A549 (cell line): ENCODE results near the gene HSD11B1. TPM values are rescaled to one million over a fixed set of nuclear protein-coding genes. Genes with fewer than 3 reads are reported as not detected.

Experiments
- ATAC-seq, 2 experiments: fragments of 200-7000 bp in 1 of 2; fragments of >200 bp in 1 of 2; cut with Nextera tagmentation in 1 of 2; cut with Tn5 transposase in 1 of 2; 3 replicates each; pipeline versions ENCODE4 v1.8.0 to v1.9.1; 2018 to 2020; ENCODE audit warnings: mild to moderate bottlenecking in 1 of 2, moderate library complexity in 1 of 2
- CTCF ChIA-PET: fragments of 300-600 bp; sonication (Branson Sonifier 250); formaldehyde crosslinking; extraction: SDS; loops from one replicate; lab custom pipeline; 2021; ENCODE audit warnings: antibody characterized with exemption, inconsistent platforms; lab: Yijun Ruan, JAX
- POLR2A ChIA-PET: fragments of 350-600 bp; formaldehyde crosslinking; extraction: SDS; loops from one replicate; lab custom pipeline; 2021; ENCODE audit warnings: antibody characterized with exemption, inconsistent platforms; lab: Yijun Ruan, JAX
- DNase-seq, 2 experiments: peaks; one replicate each; pipeline versions ENCODE4 v3.0.0 to v3.0.0-alpha.2; 2011 to 2016; ENCODE audit warnings: low read depth in 1 of 2, low spot score in 1 of 2
- FAIRE-seq: peaks from 2 replicates; lab custom pipeline; 2011; peaks lifted over from hg19 to GRCh38; lab: Jason Lieb, UNC
- H3K27ac ChIP-seq, 2 experiments: fragments of >200 bp; sonication (Bioruptor Twin); formaldehyde crosslinking; 3 replicates each; pipeline ENCODE4 v1.5.1; 2016 to 2017
- H3K4me1 ChIP-seq: fragments of >200 bp; sonication (Bioruptor Twin); formaldehyde crosslinking; 3 replicates; pipeline ENCODE4 v1.6.1; 2016
- H3K4me2 ChIP-seq: fragments of >200 bp; sonication (Bioruptor Twin); formaldehyde crosslinking; 3 replicates; pipeline ENCODE4 v1.6.1; 2016
- H3K4me3 ChIP-seq: fragments of >200 bp; sonication (Bioruptor Twin); formaldehyde crosslinking; 3 replicates; pipeline ENCODE4 v1.5.1; 2016
- H3K9me3 ChIP-seq: fragments of >200 bp; sonication (Bioruptor Twin); formaldehyde crosslinking; 3 replicates; pipeline ENCODE4 v1.6.1; 2016
- BCL3 ChIP-seq: fragments of >200 bp; sonication (Bioruptor Twin); formaldehyde crosslinking; IDR thresholded peaks from 3 replicates; pipeline ENCODE4 v1.6.1; 2016
- CBX2 ChIP-seq: fragments of 200-600 bp; sonication (generic); IDR thresholded peaks from 2 replicates; pipeline ENCODE4 v1.6.1; 2016; ENCODE audit warnings: low read depth, mild to moderate bottlenecking, borderline replicate concordance
- CBX8 ChIP-seq: fragments of 200-600 bp; sonication (generic); IDR thresholded peaks from 2 replicates; pipeline ENCODE4 v1.6.1; 2016
- CEBPB ChIP-seq, 2 experiments: fragments of >200 bp in 1 of 2; sonication (Bioruptor Twin) in 1 of 2; formaldehyde crosslinking in 1 of 2; IDR thresholded peaks; 2 replicates each; pipeline ENCODE4 v1.6.1; 2012 to 2016
- CHD2 ChIP-seq: fragments of 150-350 bp; IDR thresholded peaks from 2 replicates; pipeline ENCODE4 v1.6.1; 2014; ENCODE audit warnings: low read length; ENCODE audit not compliant: partially characterized antibody
- CHD4 ChIP-seq: fragments of 200-600 bp; sonication (generic); IDR thresholded peaks from 2 replicates; pipeline ENCODE4 v1.6.1; 2016; ENCODE audit warnings: antibody characterized with exemption, mild to moderate bottlenecking, borderline replicate concordance
- ELK1 ChIP-seq: fragments of 150-350 bp; IDR thresholded peaks from 2 replicates; pipeline ENCODE4 v1.6.1; 2014; ENCODE audit warnings: low read depth, mild to moderate bottlenecking, low read length
- FOSB ChIP-seq: fragments of 250-450 bp; sonication (Bioruptor Pico); IDR thresholded peaks from 2 replicates; pipeline ENCODE4 v1.5.0; 2020; ENCODE audit warnings: mild to moderate bottlenecking, moderate library complexity
- GATA3 ChIP-seq: IDR thresholded peaks from 2 replicates; pipeline ENCODE4 v1.6.1; 2012; ENCODE audit warnings: borderline replicate concordance
- HDAC2 ChIP-seq: fragments of 200-600 bp; sonication (generic); IDR thresholded peaks from 2 replicates; pipeline ENCODE4 v1.6.1; 2016
- HEYL ChIP-seq: fragments of 250-450 bp; sonication (Bioruptor Pico); IDR thresholded peaks from 2 replicates; pipeline ENCODE4 v1.8.0; 2021; ENCODE audit warnings: mild to moderate bottlenecking, moderate library complexity
- JUN ChIP-seq, 2 experiments: fragments of >200 bp; sonication (Bioruptor Twin); formaldehyde crosslinking; IDR thresholded peaks; 2 replicates in 1 of 2; 3 replicates in 1 of 2; pipeline ENCODE4 v1.6.1; 2016 to 2017
- JUNB ChIP-seq: fragments of >200 bp; sonication (Bioruptor Twin); formaldehyde crosslinking; IDR thresholded peaks from 2 replicates; pipeline ENCODE4 v1.6.1; 2016
- MAFK ChIP-seq: fragments of 450-650 bp; IDR thresholded peaks from 2 replicates; pipeline ENCODE4 v1.6.1; 2014; ENCODE audit not compliant: partially characterized antibody
- NR3C1 ChIP-seq: fragments of >200 bp; sonication (Bioruptor Twin); formaldehyde crosslinking; IDR thresholded peaks from 3 replicates; pipeline ENCODE4 v1.6.1; 2017
- RARB ChIP-seq: fragments of 250-450 bp; sonication (Bioruptor Pico); IDR thresholded peaks from 2 replicates; pipeline ENCODE4 v1.8.0; 2021; ENCODE audit warnings: mild to moderate bottlenecking, moderate library complexity
- RFX5 ChIP-seq: fragments of 450-650 bp; IDR thresholded peaks from 2 replicates; pipeline ENCODE4 v1.7.1; 2014; ENCODE audit warnings: antibody characterized with exemption, mild to moderate bottlenecking, moderate library complexity
- RNF2 ChIP-seq: fragments of 200-600 bp; sonication (generic); IDR thresholded peaks from 2 replicates; pipeline ENCODE4 v1.6.1; 2016; ENCODE audit warnings: low read depth, mild to moderate bottlenecking, antibody characterized with exemption, moderate library complexity, borderline replicate concordance
- ZC3H11A ChIP-seq: fragments of 450-650 bp; IDR thresholded peaks from 2 replicates; pipeline ENCODE4 v1.6.1; 2014; ENCODE audit warnings: antibody characterized with exemption, mild to moderate bottlenecking
- ZFP36 ChIP-seq: fragments of 450-650 bp; IDR thresholded peaks from 2 replicates; pipeline ENCODE4 v1.6.1; 2014; ENCODE audit warnings: borderline replicate concordance; ENCODE audit not compliant: partially characterized antibody
- WGBS: methylation state at CpG from one replicate; pipeline ENCODE4 v1.1.6; 2017; ENCODE audit errors: missing lambda C conversion rate; 5-methylcytosine and 5-hydroxymethylcytosine counted together
- polyA plus RNA-seq, 4 experiments: library from polyadenylated mRNA; depleted of rRNA in 3 of 4; stranded (reverse); fragments of >200 nt; fragmentation: RNase III in 1 of 4; extraction: RNeasy Plus Mini Kit Qiagen cat#74134 plus additional on column Dnase treatment in 1 of 4; gene quantifications; 2 replicates in 3 of 4; 3 replicates in 1 of 4; pipeline ENCODE4 v1.2.3, GENCODE V29; 2011 to 2017
- TF ChIP-seq, protein P1 (sequence below): fragments of 250-450 bp; sonication (Bioruptor Pico); IDR thresholded peaks from 2 replicates; pipeline ENCODE4 v1.5.0; 2021; ENCODE audit warnings: mild to moderate bottlenecking, moderate library complexity, borderline replicate concordance
- TF ChIP-seq, protein P2 (sequence below): IDR thresholded peaks from 2 replicates; pipeline ENCODE4 v1.6.1; 2012
- TF ChIP-seq, protein P3 (sequence below): IDR thresholded peaks from 2 replicates; pipeline ENCODE4 v1.6.1; 2012
- TF ChIP-seq, protein P4 (sequence below): fragments of >200 bp; sonication (Bioruptor Twin); formaldehyde crosslinking; IDR thresholded peaks from 3 replicates; pipeline ENCODE4 v1.5.1; 2016

The HSD11B1 gene
- polyA plus RNA-seq, 2 of the 4 experiments (the other 2 are of a cell fraction), result not detected

DNA sequence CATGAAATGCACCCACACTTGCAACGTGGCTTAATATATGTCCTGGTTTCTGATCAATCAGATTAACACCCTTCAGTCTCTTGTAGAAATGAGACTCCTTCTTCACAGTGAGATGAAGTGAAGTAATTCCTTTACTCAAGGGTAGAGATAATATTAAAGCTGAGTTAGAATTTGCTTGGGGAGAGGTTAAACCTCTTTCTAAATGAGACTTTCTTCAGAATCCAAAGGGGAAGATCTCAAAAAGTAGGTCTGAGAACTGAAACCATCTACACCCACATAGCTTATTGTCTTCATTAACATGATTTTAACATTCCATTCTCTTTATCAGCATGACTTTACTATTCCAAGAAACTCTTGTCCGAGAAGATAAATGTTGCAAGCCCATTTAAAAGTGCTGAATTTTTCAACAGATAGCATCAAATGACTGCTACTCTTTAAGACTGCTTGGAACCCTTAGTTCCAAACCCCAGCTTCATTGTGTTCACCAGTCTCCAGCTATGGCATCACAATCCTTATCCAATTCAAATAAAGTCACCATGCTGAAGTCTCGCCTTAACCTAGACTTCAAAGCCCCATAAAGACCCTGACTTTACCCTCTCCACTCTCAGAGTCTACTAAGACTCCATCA is 32.0 kb downstream of the HSD11B1 start:
- H3K27ac ChIP-seq, result no peak overlapping the region
- ATAC-seq (no peak), DNase-seq (no peak), FAIRE-seq (no peak)
- no peak for TF ChIP-seq CHD4
- TF ChIP-seq RNF2, result no peak
- no peak for TF ChIP-seq FOSB (CRISPR knock-in tag)
- TF ChIP-seq GATA3, result no peak
- TF ChIP-seq MAFK, result no peak
- TF ChIP-seq CBX2, result no peak
- no peak for TF ChIP-seq ZFP36
- TF ChIP-seq, protein P1, sequence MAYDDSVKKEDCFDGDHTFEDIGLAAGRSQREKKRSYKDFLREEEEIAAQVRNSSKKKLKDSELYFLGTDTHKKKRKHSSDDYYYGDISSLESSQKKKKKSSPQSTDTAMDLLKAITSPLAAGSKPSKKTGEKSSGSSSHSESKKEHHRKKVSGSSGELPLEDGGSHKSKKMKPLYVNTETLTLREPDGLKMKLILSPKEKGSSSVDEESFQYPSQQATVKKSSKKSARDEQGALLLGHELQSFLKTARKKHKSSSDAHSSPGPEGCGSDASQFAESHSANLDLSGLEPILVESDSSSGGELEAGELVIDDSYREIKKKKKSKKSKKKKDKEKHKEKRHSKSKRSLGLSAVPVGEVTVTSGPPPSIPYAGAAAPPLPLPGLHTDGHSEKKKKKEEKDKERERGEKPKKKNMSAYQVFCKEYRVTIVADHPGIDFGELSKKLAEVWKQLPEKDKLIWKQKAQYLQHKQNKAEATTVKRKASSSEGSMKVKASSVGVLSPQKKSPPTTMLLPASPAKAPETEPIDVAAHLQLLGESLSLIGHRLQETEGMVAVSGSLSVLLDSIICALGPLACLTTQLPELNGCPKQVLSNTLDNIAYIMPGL (CRISPR knock-in tag), result no peak
- no peak for TF ChIP-seq HDAC2
- no peak for TF ChIP-seq CBX8
- TF ChIP-seq BCL3, result no peak
- no peak for TF ChIP-seq JUN (IDR thresholded peaks at IDR 0.05)
- no peak for TF ChIP-seq RARB
- TF ChIP-seq, protein P2, sequence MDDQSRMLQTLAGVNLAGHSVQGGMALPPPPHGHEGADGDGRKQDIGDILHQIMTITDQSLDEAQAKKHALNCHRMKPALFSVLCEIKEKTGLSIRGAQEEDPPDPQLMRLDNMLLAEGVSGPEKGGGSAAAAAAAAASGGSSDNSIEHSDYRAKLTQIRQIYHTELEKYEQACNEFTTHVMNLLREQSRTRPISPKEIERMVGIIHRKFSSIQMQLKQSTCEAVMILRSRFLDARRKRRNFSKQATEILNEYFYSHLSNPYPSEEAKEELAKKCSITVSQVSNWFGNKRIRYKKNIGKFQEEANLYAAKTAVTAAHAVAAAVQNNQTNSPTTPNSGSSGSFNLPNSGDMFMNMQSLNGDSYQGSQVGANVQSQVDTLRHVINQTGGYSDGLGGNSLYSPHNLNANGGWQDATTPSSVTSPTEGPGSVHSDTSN, result no peak
- TF ChIP-seq RFX5, result no peak
- no peak for TF ChIP-seq CHD2
- H3K9me3 ChIP-seq, result no peaks in the 10 kb centered on the region
- H3K4me1 ChIP-seq, result no peaks in the 10 kb centered on the region
- CTCF ChIA-PET, result interaction anchor here (1.3 to 4.6 kb wide), 4 partner anchors 10 to 167 kb away, joined by 3 to 21 read pairs (median 4); no protein-coding TSS in a partner anchor
- H3K4me3 ChIP-seq, result no peak overlapping the region
- POLR2A ChIA-PET, result no interaction called here
- H3K4me2 ChIP-seq, result no peak overlapping the region
- whole genome bisulfite sequencing, result 6% methylated on average over 3 of the region's 3 CpGs

DNA sequence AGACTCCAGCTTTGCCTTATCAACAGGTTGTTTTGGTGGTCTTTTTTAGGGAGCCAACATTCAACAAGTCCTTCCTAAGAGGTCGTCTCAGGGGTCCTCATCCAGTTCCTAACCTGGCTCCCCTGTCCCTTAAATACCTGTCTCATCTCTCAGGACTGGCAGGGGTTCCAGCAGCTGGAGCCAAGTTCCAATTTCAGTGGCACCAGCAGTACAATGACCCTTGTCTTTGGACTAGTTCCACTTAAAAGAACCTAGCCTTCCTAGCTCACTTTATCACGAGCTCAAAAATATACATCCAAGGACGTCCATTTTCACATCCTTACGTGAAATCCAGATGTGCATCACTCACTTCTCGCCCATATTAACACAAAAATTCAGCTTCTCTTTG is 32.5 kb downstream of the HSD11B1 start:
- Histone ChIP-seq H3K9me3 (no peaks in the 10 kb centered on the region), H3K4me3 (no peak overlapping the region), H3K4me1 (no peaks in the 10 kb centered on the region), H3K4me2 (no peak overlapping the region), H3K27ac (no peak overlapping the region)
- DNase-seq, result no peak
- ChIA-PET POLR2A (no interaction called here), CTCF (interaction anchor here (1.3 to 4.6 kb wide), 4 partner anchors 9 to 167 kb away, joined by 3 to 21 read pairs (median 4); no protein-coding TSS in a partner anchor)
- TF ChIP-seq, protein P3, sequence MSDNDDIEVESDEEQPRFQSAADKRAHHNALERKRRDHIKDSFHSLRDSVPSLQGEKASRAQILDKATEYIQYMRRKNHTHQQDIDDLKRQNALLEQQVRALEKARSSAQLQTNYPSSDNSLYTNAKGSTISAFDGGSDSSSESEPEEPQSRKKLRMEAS, result no peak
- no peak for TF ChIP-seq RFX5
- TF ChIP-seq, protein P4, sequence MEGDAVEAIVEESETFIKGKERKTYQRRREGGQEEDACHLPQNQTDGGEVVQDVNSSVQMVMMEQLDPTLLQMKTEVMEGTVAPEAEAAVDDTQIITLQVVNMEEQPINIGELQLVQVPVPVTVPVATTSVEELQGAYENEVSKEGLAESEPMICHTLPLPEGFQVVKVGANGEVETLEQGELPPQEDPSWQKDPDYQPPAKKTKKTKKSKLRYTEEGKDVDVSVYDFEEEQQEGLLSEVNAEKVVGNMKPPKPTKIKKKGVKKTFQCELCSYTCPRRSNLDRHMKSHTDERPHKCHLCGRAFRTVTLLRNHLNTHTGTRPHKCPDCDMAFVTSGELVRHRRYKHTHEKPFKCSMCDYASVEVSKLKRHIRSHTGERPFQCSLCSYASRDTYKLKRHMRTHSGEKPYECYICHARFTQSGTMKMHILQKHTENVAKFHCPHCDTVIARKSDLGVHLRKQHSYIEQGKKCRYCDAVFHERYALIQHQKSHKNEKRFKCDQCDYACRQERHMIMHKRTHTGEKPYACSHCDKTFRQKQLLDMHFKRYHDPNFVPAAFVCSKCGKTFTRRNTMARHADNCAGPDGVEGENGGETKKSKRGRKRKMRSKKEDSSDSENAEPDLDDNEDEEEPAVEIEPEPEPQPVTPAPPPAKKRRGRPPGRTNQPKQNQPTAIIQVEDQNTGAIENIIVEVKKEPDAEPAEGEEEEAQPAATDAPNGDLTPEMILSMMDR, result no peak
- no peak for TF ChIP-seq CEBPB (IDR thresholded peaks at IDR 0.05)
- TF ChIP-seq MAFK, result no peak
- no peak for TF ChIP-seq NR3C1
- no peak for TF ChIP-seq JUNB
- TF ChIP-seq ELK1, result no peak
- no peak for TF ChIP-seq FOSB (CRISPR knock-in tag)
- TF ChIP-seq ZC3H11A, result no peak
- TF ChIP-seq HEYL (CRISPR knock-in tag), result no peak
- WGBS, result 8% methylated on average over 5 of the region's 5 CpGs
- ATAC-seq, result no peak
- no peak for FAIRE-seq
